Astrocyte (in vitro differentiated cells and primary cell): ENCODE results near the gene TESK2. TPM values are rescaled to one million over a fixed set of nuclear protein-coding genes. Genes with fewer than 3 reads are reported as not detected.
"Not testable (repeated sequence)": the region's sequence is repeated elsewhere in the genome, so short reads cannot be mapped to it uniquely, and the experiment has no call there.

Experiments
- DNase-seq: peaks from one replicate; pipeline ENCODE4 v3.0.0-alpha.2; 2010; ENCODE audit warnings: low read depth
- FAIRE-seq: peaks from 2 replicates; lab custom pipeline; 2011; peaks lifted over from hg19 to GRCh38; lab: Jason Lieb, UNC
- H2AFZ ChIP-seq: 2 replicates; pipeline ENCODE4 v1.6.0; 2012; ENCODE audit warnings: low read depth, low read length, inconsistent platforms
- H3K27ac ChIP-seq: 2 replicates; pipeline ENCODE4 v1.5.1; 2011; ENCODE audit warnings: low read depth, low read length, inconsistent platforms
- H3K27me3 ChIP-seq: 2 replicates; pipeline ENCODE4 v1.6.0; 2011; ENCODE audit warnings: low read length, inconsistent platforms; ENCODE audit not compliant: insufficient read depth
- H3K36me3 ChIP-seq: 2 replicates; pipeline ENCODE4 v1.5.1; 2011; ENCODE audit warnings: low read length, inconsistent platforms; ENCODE audit not compliant: insufficient read depth
- H3K4me1 ChIP-seq: 2 replicates; pipeline ENCODE4 v1.5.1; 2011; ENCODE audit warnings: low read length, inconsistent platforms; ENCODE audit not compliant: insufficient read depth
- H3K4me2 ChIP-seq: 2 replicates; pipeline ENCODE4 v1.6.0; 2012; ENCODE audit warnings: low read length, inconsistent platforms
- H3K4me3 ChIP-seq: 2 replicates; pipeline ENCODE4 v1.5.1; 2011; ENCODE audit warnings: low read depth, mild to moderate bottlenecking, low read length, inconsistent platforms; ENCODE audit not compliant: insufficient read depth
- H3K79me2 ChIP-seq: 2 replicates; pipeline ENCODE4 v1.6.0; 2012; ENCODE audit warnings: mild to moderate bottlenecking, low read length, inconsistent platforms; ENCODE audit not compliant: insufficient read depth
- H3K9ac ChIP-seq: 2 replicates; pipeline ENCODE4 v1.6.0; 2012; ENCODE audit warnings: mild to moderate bottlenecking, low read length, inconsistent platforms
- H3K9me3 ChIP-seq: 2 replicates; pipeline ENCODE4 v1.5.1; 2012; ENCODE audit warnings: low read depth, mild to moderate bottlenecking, low read length, inconsistent platforms; ENCODE audit not compliant: insufficient read depth
- H4K20me1 ChIP-seq: 2 replicates; pipeline ENCODE4 v1.6.0; 2012; ENCODE audit warnings: low read length, inconsistent platforms; ENCODE audit not compliant: insufficient read depth
- H3K27ac Mint-ChIP-seq: one replicate; pipeline ENCODE4 v1.8.0; 2021; ENCODE audit warnings: mild to moderate bottlenecking, mixed read lengths; ENCODE audit not compliant: unreplicated experiment
- H3K27me3 Mint-ChIP-seq: one replicate; pipeline ENCODE4 v1.8.0; 2021; ENCODE audit warnings: low read depth, mixed read lengths; ENCODE audit not compliant: unreplicated experiment
- H3K36me3 Mint-ChIP-seq: one replicate; pipeline ENCODE4 v1.8.0; 2021; ENCODE audit warnings: low read depth, mixed read lengths; ENCODE audit not compliant: unreplicated experiment
- H3K4me1 Mint-ChIP-seq: one replicate; pipeline ENCODE4 v1.8.0; 2021; ENCODE audit warnings: low read depth, mixed read lengths; ENCODE audit not compliant: unreplicated experiment
- H3K4me3 Mint-ChIP-seq: one replicate; pipeline ENCODE4 v1.8.0; 2021; ENCODE audit warnings: mild to moderate bottlenecking, moderate library complexity, mixed read lengths; ENCODE audit not compliant: unreplicated experiment
- H3K9me3 Mint-ChIP-seq: one replicate; pipeline ENCODE4 v1.8.0; 2021; ENCODE audit warnings: mild to moderate bottlenecking, mixed read lengths; ENCODE audit not compliant: unreplicated experiment
- CTCF ChIP-seq: IDR thresholded peaks from 2 replicates; pipeline ENCODE4 v1.5.1; 2011; ENCODE audit warnings: low read depth, mild to moderate bottlenecking, inconsistent platforms, low read length, moderate library complexity; ENCODE audit not compliant: insufficient read depth
- EZH2 ChIP-seq: IDR thresholded peaks from 2 replicates; pipeline ENCODE4 v1.6.1; 2012; ENCODE audit warnings: mild to moderate bottlenecking, low read length, inconsistent platforms; ENCODE audit not compliant: insufficient read depth
- total RNA-seq: library from RNA; stranded (reverse); gene quantifications from 2 replicates; pipeline ENCODE4 v1.2.1, GENCODE V29; 2021

Gene TESK2
- total RNA-seq, 1 donor from 2014 or later = 1.7 TPM

- H3K27ac ChIP-seq = no peak overlapping the region
Observed at GRCh38 chr1:45470306-45470798, 20.6 kb downstream of the TESK2 start.

GRCh38 chr1:45467353-45467752 is 23.6 kb downstream of the TESK2 start:
- not testable (repeated sequence) for H3K9me3 ChIP-seq, H3K27me3 ChIP-seq, H3K36me3 Mint-ChIP-seq, H3K4me3 Mint-ChIP-seq, FAIRE-seq, H3K4me1 ChIP-seq, H3K9ac ChIP-seq, H4K20me1 ChIP-seq, H3K4me1 Mint-ChIP-seq, H3K79me2 ChIP-seq, H3K36me3 ChIP-seq, H2AFZ ChIP-seq, H3K9me3 Mint-ChIP-seq, H3K27ac ChIP-seq, H3K27ac Mint-ChIP-seq, H3K4me3 ChIP-seq, H3K27me3 Mint-ChIP-seq, H3K4me2 ChIP-seq
- DNase-seq = peak; percentile 2

More at GRCh38 chr1:45470306-45470798, 20.6 kb downstream of the TESK2 start:
- Histone ChIP-seq H3K9me3 (no peaks in the 10 kb centered on the region), H3K9ac (no peak overlapping the region), H3K4me3 (no peak overlapping the region), H4K20me1 (no peaks in the 10 kb centered on the region), H3K4me2 (no peak overlapping the region), H3K4me1 (no peaks in the 10 kb centered on the region), H3K27me3 (no peaks in the 10 kb centered on the region), H3K79me2 (no peaks in the 10 kb centered on the region), H2AFZ (no peak overlapping the region), H3K36me3 (no peaks in the 10 kb centered on the region)
- H3K36me3 Mint-ChIP-seq = no peaks in the 10 kb centered on the region
- no peaks in the 10 kb centered on the region for H3K27me3 Mint-ChIP-seq
- no peaks in the 10 kb centered on the region for H3K4me1 Mint-ChIP-seq
- DNase-seq (no peak), FAIRE-seq (no peak)
- H3K9me3 Mint-ChIP-seq = no peaks in the 10 kb centered on the region
- no peak overlapping the region for H3K27ac Mint-ChIP-seq
- no peak overlapping the region for H3K4me3 Mint-ChIP-seq
- no peak for TF ChIP-seq EZH2
- TF ChIP-seq CTCF = no peak

- no peak overlapping the region for H2AFZ ChIP-seq
- no peak overlapping the region for H3K4me2 ChIP-seq
- no peaks in the 10 kb centered on the region for H3K79me2 ChIP-seq
- no peaks in the 10 kb centered on the region for H4K20me1 ChIP-seq
- Mint-ChIP-seq H3K4me3 (no peak overlapping the region), H3K9me3 (no peaks in the 10 kb centered on the region), H3K27ac (no peak overlapping the region), H3K4me1 (no peaks in the 10 kb centered on the region), H3K27me3 (no peaks in the 10 kb centered on the region), H3K36me3 (no peaks in the 10 kb centered on the region)
- no peaks in the 10 kb centered on the region for H3K9me3 ChIP-seq
- FAIRE-seq (no peak), DNase-seq (no peak)
- TF ChIP-seq EZH2 = no peak
- no peak for TF ChIP-seq CTCF
- H3K9ac ChIP-seq = no peak overlapping the region
- no peaks in the 10 kb centered on the region for H3K36me3 ChIP-seq
- no peaks in the 10 kb centered on the region for H3K4me1 ChIP-seq
- H3K27me3 ChIP-seq = no peaks in the 10 kb centered on the region
- no peak overlapping the region for H3K4me3 ChIP-seq
- no peak overlapping the region for H3K27ac ChIP-seq
Observed at GRCh38 chr1:45465277-45465676, 25.7 kb downstream of the TESK2 start.
